Bronchial epithelial cell (primary cell): Measurements from ENCODE around the gene CTNND2. TPM values are rescaled to one million over a fixed set of nuclear protein-coding genes. Genes with fewer than 3 reads are reported as not detected.

ENCODE experiments used
- DNase-seq: peaks from one replicate; pipeline ENCODE4 v3.0.0-alpha.2; 2010; ENCODE audit warnings: low read depth
- FAIRE-seq: peaks from 2 replicates; lab custom pipeline; 2011; peaks lifted over from hg19 to GRCh38; lab: Jason Lieb, UNC
- H3K27me3 ChIP-seq: 2 replicates; pipeline ENCODE4 v1.5.1; 2011; ENCODE audit warnings: low read length; ENCODE audit not compliant: control insufficient read depth, insufficient read depth
- H3K36me3 ChIP-seq: 2 replicates; pipeline ENCODE4 v1.5.1; 2011; ENCODE audit warnings: low read length; ENCODE audit not compliant: control insufficient read depth, insufficient read depth
- H3K4me3 ChIP-seq: 2 replicates; pipeline ENCODE4 v1.5.1; 2011; ENCODE audit warnings: mild to moderate bottlenecking, low read depth, low read length, control low read depth
- total RNA-seq: library from RNA; depleted of rRNA; stranded (reverse); fragments of >200 nt; gene quantifications from 2 replicates; pipeline ENCODE4 v1.2.1, GENCODE V29; 2014
- TF ChIP-seq, protein P1 (sequence below): IDR thresholded peaks from 2 replicates; pipeline ENCODE4 v1.5.1; 2011; ENCODE audit warnings: mild to moderate bottlenecking, moderate library complexity, low read length, control low read depth, inconsistent platforms; ENCODE audit not compliant: insufficient read depth, severe bottlenecking

CTNND2 gene
- total RNA-seq, 1 donor from 2014 or later, result not detected

DNA sequence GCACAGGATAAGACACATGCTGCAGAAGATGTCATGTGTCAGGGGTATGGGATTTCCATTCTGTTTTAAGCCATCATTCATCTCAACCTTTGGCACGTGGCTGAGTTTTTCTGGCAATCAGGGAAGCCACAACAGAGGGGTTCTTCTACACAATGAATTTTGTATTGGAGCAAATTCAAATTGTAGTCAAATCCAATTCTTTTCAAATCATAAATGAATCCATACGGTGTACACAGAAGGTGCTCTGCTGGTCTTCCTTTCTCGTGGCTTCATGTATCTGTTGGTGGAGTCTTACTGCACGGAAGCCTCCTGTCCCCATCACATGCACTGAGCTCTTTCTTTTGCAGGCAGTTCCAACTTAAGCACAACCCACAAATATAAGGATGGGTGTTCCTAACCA, 706.5 kb downstream of the CTNND2 start:
- Histone ChIP-seq H3K27me3 (no peaks in the 10 kb centered on the region), H3K4me3 (no peak overlapping the region), H3K36me3 (no peaks in the 10 kb centered on the region)
- DNase-seq (no peak), FAIRE-seq (no peak)
- TF ChIP-seq, protein P1, sequence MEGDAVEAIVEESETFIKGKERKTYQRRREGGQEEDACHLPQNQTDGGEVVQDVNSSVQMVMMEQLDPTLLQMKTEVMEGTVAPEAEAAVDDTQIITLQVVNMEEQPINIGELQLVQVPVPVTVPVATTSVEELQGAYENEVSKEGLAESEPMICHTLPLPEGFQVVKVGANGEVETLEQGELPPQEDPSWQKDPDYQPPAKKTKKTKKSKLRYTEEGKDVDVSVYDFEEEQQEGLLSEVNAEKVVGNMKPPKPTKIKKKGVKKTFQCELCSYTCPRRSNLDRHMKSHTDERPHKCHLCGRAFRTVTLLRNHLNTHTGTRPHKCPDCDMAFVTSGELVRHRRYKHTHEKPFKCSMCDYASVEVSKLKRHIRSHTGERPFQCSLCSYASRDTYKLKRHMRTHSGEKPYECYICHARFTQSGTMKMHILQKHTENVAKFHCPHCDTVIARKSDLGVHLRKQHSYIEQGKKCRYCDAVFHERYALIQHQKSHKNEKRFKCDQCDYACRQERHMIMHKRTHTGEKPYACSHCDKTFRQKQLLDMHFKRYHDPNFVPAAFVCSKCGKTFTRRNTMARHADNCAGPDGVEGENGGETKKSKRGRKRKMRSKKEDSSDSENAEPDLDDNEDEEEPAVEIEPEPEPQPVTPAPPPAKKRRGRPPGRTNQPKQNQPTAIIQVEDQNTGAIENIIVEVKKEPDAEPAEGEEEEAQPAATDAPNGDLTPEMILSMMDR, result no peak

DNA sequence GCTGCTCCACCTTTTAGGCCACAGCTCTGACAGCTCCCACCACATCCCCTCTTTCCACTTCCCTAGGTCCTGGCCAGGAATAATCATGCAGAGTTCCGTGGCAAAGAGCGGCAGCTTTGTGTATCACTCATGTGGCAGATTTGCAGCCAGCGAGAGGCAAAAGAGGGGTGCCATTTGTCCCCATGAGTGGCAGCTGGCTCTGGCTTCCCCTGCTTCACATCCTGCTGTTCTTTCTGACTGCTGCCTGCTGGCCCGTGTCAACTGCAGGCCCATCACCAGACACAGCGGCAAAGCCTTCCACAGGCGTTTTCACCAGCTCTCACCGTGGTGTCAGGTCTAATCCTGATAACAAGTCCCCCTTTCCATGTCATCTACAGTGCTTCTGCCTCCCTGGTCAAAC, 712.6 kb downstream of the CTNND2 start:
- FAIRE-seq (no peak), DNase-seq (no peak)
- Histone ChIP-seq H3K4me3 (no peak overlapping the region), H3K36me3 (no peaks in the 10 kb centered on the region), H3K27me3 (no peaks in the 10 kb centered on the region)
- TF ChIP-seq, protein P1, result no peak

DNA sequence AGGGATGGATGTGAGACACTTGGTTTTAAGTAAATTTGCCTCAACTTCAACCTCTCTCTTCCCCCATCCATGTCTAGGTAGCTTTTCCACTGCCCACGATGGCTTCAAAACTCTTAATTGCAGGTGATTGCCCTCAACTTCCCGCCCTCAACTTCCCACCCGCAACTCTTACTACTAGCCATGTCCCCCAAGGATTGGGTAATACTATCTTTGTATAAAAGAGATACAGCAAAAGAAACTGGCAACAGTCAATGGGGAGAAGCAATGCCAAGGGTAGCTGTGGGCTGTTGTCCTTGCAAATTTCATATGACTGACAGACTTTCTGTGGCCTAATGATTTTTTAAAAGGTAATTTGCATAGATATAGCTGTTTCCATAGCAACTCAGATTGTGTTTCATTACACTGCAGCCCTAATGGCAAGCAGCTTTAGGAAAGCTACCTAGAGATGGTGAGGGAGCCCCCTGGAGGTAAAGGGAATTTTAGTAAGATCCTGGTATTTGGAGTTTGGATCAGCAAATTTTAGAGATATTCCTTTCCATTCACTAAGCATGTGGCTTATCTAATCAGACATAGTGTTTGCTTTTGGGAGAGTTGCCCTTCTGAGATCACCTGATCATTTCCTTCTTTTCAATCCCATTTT, 721.7 kb downstream of the CTNND2 start:
- no peak for FAIRE-seq
- H3K36me3 ChIP-seq, result no peaks in the 10 kb centered on the region
- no peak overlapping the region for H3K4me3 ChIP-seq
- TF ChIP-seq, protein P1, result peak; percentile 30
- no peaks in the 10 kb centered on the region for H3K27me3 ChIP-seq
- DNase-seq, result peak; percentile 7

DNA sequence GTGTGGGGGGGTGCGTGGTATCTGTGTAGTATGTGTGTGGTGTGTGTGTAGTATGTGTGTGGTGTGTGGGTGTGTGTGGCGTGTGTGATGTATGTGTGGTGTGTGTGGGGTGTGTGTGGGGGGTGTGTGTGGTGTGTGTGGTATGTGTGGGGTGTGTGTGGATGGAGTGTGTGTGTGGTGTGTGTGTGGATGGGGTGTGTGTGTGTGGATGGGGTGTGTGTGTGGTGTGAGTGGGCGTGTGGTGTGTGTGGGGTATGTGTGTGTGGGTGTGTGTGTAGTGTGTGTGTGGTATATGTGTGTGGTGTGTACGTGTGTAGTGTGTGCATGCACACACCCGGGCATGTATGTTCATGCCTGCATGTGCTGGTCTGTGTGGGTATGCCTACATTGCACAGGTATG, 722.3 kb downstream of the CTNND2 start:
- DNase-seq (no peak), FAIRE-seq (no peak)
- Histone ChIP-seq H3K27me3 (no peaks in the 10 kb centered on the region), H3K36me3 (no peaks in the 10 kb centered on the region), H3K4me3 (no peak overlapping the region)
- TF ChIP-seq, protein P1, result no peak

DNA sequence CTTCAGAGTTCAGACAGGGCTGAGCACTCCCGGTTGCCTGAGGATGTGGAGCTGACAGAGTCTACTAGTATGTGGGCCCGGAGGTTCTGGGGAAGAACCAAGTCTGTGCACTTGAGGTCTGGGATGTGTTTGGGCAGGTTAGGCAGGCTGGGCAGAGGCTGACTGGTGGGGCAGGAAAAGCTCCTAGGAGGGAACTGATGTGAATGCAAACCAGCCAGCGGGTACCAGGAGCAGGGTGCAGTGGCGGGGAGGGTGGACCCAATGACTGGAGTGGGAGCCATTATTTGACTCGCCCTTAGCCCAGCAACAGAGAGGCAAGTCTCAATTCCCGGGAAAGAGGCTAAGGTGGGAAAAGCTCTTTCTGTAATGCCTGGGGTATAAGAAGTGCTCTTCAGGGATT, 723.4 kb downstream of the CTNND2 start:
- TF ChIP-seq, protein P1, result no peak
- no peaks in the 10 kb centered on the region for H3K36me3 ChIP-seq
- no peak for FAIRE-seq
- DNase-seq, result no peak
- H3K4me3 ChIP-seq, result no peak overlapping the region
- H3K27me3 ChIP-seq, result no peaks in the 10 kb centered on the region
